ENCODE data around the gene STYK1.
A peak's percentile ranks its signal among the peaks of the same experiment; 100 is the strongest.
"Not testable (repeated sequence)": the region's sequence is repeated elsewhere in the genome, so short reads cannot be mapped to it uniquely, and the experiment has no call there.

The STYK1 gene

GRCh38 chr12:10688042-10688441, 14.2 kb upstream of the STYK1 start:
- no peak for DNase-seq

- peak; percentile 42 for DNase-seq
Measured at GRCh38 chr12:10672231-10672868, 1.5 kb downstream of the STYK1 start.

GRCh38 chr12:10669533-10669932, 4.3 kb downstream of the STYK1 start:
- DNase-seq = no peak

GRCh38 chr12:10668526-10668925, 5.3 kb downstream of the STYK1 start:
- DNase-seq = peak; percentile 62

- no peak for DNase-seq
Measured at GRCh38 chr12:10667581-10667980, 6.3 kb downstream of the STYK1 start.

GRCh38 chr12:10664499-10664898, 9.4 kb downstream of the STYK1 start:
- no peak for DNase-seq

- no peak for DNase-seq
Measured at GRCh38 chr12:10663869-10664268, 10.0 kb downstream of the STYK1 start.

GRCh38 chr12:10661338-10661737, 12.5 kb downstream of the STYK1 start:
- DNase-seq = no peak

- DNase-seq = no peak
Measured at GRCh38 chr12:10654003-10654402, 19.8 kb downstream of the STYK1 start.

GRCh38 chr12:10652192-10652591, 21.7 kb downstream of the STYK1 start:
- no peak for DNase-seq

- not testable (repeated sequence) for DNase-seq
Measured at GRCh38 chr12:10646576-10646975, 27.3 kb downstream of the STYK1 start.

- DNase-seq = no peak
Measured at GRCh38 chr12:10645910-10646309, 27.9 kb downstream of the STYK1 start.

- no peak for DNase-seq
Measured at GRCh38 chr12:10641735-10642500, 31.9 kb downstream of the STYK1 start.

- no peak for DNase-seq
Measured at GRCh38 chr12:10638728-10639127, 35.1 kb downstream of the STYK1 start.

GRCh38 chr12:10636611-10637010, 37.2 kb downstream of the STYK1 start:
- no peak for DNase-seq

GRCh38 chr12:10636124-10636523, 37.7 kb downstream of the STYK1 start:
- no peak for DNase-seq

GRCh38 chr12:10635306-10635705, 38.5 kb downstream of the STYK1 start:
- no peak for DNase-seq

GRCh38 chr12:10634427-10634826, 39.4 kb downstream of the STYK1 start:
- no peak for DNase-seq

- DNase-seq = no peak
Measured at GRCh38 chr12:10633541-10633940, 40.3 kb downstream of the STYK1 start.

GRCh38 chr12:10632226-10632625, 41.6 kb downstream of the STYK1 start:
- DNase-seq = no peak

GRCh38 chr12:10624605-10625004, 49.2 kb downstream of the STYK1 start:
- no peak for DNase-seq

GRCh38 chr12:10623131-10623530, 50.7 kb downstream of the STYK1 start:
- no peak for DNase-seq

- DNase-seq = no peak
Measured at GRCh38 chr12:10621278-10621677, 52.6 kb downstream of the STYK1 start.

- no peak for DNase-seq
Measured at GRCh38 chr12:10620078-10620779, 53.6 kb downstream of the STYK1 start.
